Neural cell (in vitro differentiated cells): ENCODE measurements around the gene GZF1. TPM values are rescaled to one million over a fixed set of nuclear protein-coding genes. Genes with fewer than 3 reads are reported as not detected.

ENCODE experiments used
- H2AFZ ChIP-seq: fragments of 200-600, 300-800 bp; sonication (generic), shearing (Covaris generic); 2 replicates; pipeline ENCODE4 v1.6.0; 2014; ENCODE audit warnings: low read depth, mild to moderate bottlenecking, antibody characterized with exemption, low read length, moderate library complexity
- H3F3A ChIP-seq: fragments of 200-600 bp; shearing (Covaris generic); 2 replicates; pipeline ENCODE4 v1.6.1; 2016; ENCODE audit warnings: mild to moderate bottlenecking, moderate library complexity, mixed read lengths, antibody characterized with exemption, low read length; ENCODE audit not compliant: insufficient read depth, poor library complexity, severe bottlenecking
- H3K27ac ChIP-seq: fragments of 200-600, 300-800 bp; sonication (generic), shearing (Covaris generic); 2 replicates; pipeline ENCODE4 v1.5.1; 2014; ENCODE audit warnings: mild to moderate bottlenecking, low read length, moderate library complexity
- H3K27me3 ChIP-seq: fragments of 300-800, 200-600 bp; sonication (generic), shearing (Covaris generic); 2 replicates; pipeline ENCODE4 v1.6.0; 2014; ENCODE audit warnings: mild to moderate bottlenecking, low read depth, low read length, moderate library complexity; ENCODE audit not compliant: insufficient read depth
- H3K36me3 ChIP-seq: fragments of 300-800, 200-600 bp; sonication (generic), shearing (Covaris generic); 2 replicates; pipeline ENCODE4 v1.5.1; 2014; ENCODE audit warnings: mild to moderate bottlenecking, antibody characterized with exemption, low read length, moderate library complexity; ENCODE audit not compliant: insufficient read depth
- H3K4me2 ChIP-seq: fragments of 300-800, 200-600 bp; sonication (generic), shearing (Covaris generic); 2 replicates; pipeline ENCODE4 v1.6.0; 2014; ENCODE audit warnings: mild to moderate bottlenecking, low read length
- H3K4me3 ChIP-seq: fragments of 300-800, 200-600 bp; sonication (generic), shearing (Covaris generic); 2 replicates; pipeline ENCODE4 v1.5.1; 2014; ENCODE audit warnings: mild to moderate bottlenecking, low read length, moderate library complexity
- H3K79me2 ChIP-seq: fragments of 200-600 bp; shearing (Covaris generic); replicated peaks from 2 replicates; pipeline ENCODE4 v1.6.0; 2014; ENCODE audit warnings: mild to moderate bottlenecking, low read length, moderate library complexity; ENCODE audit not compliant: insufficient read depth
- H3K9ac ChIP-seq: fragments of 300-800, 200-600 bp; sonication (generic), shearing (Covaris generic); 2 replicates; pipeline ENCODE4 v1.6.1; 2016; ENCODE audit warnings: mild to moderate bottlenecking, low read length, mixed read lengths
- H3K9me2 ChIP-seq: fragments of 200-600 bp; shearing (Covaris generic); 2 replicates; pipeline ENCODE4 v1.6.1; 2016; ENCODE audit warnings: mild to moderate bottlenecking, low read length, mixed read lengths; ENCODE audit not compliant: insufficient read depth
- H3K9me3 ChIP-seq: fragments of 200-600, 300-800 bp; sonication (generic), shearing (Covaris generic); 2 replicates; pipeline ENCODE4 v1.6.1; 2016; ENCODE audit warnings: mild to moderate bottlenecking, mixed run types, low read length, moderate library complexity, mixed read lengths
- H4K20me1 ChIP-seq: fragments of 200-600 bp; shearing (Covaris generic); 2 replicates; pipeline ENCODE4 v1.6.1; 2016; ENCODE audit warnings: mild to moderate bottlenecking, mixed run types; ENCODE audit not compliant: insufficient read depth
- CTCF ChIP-seq: fragments of 450-650 bp; IDR thresholded peaks from 2 replicates; pipeline ENCODE4 v1.5.1; 2014; ENCODE audit warnings: antibody characterized with exemption, mild to moderate bottlenecking, moderate library complexity; ENCODE audit not compliant: poor library complexity, severe bottlenecking
- EP300 ChIP-seq: fragments of 450-650 bp; conservative IDR thresholded peaks from 2 replicates; pipeline ENCODE4 v1.6.1; 2014; ENCODE audit warnings: antibody characterized with exemption, mild to moderate bottlenecking, moderate library complexity; ENCODE audit not compliant: poor library complexity, severe bottlenecking
- EZH2 ChIP-seq: fragments of 200-600, 300-800 bp; shearing (Covaris generic), sonication (generic); IDR thresholded peaks from 2 replicates; pipeline ENCODE4 v1.6.1; 2014; ENCODE audit warnings: antibody characterized with exemption, low read length, borderline replicate concordance, mild to moderate bottlenecking; ENCODE audit not compliant: insufficient read depth, poor library complexity, severe bottlenecking
- MXI1 ChIP-seq: fragments of 450-650 bp; conservative IDR thresholded peaks from 2 replicates; pipeline ENCODE4 v1.6.1; 2014; ENCODE audit warnings: antibody characterized with exemption, mild to moderate bottlenecking; ENCODE audit not compliant: poor library complexity, severe bottlenecking
- POLR2AphosphoS5 ChIP-seq: IDR thresholded peaks from 2 replicates; pipeline ENCODE4 v1.6.1; 2012
- RAD21 ChIP-seq: fragments of 450-650 bp; conservative IDR thresholded peaks from 2 replicates; pipeline ENCODE4 v1.6.1; 2014; ENCODE audit warnings: antibody characterized with exemption, mild to moderate bottlenecking, moderate library complexity
- REST ChIP-seq: IDR thresholded peaks from 2 replicates; pipeline ENCODE4 v1.6.1; 2012; ENCODE audit warnings: borderline replicate concordance
- SMC3 ChIP-seq: fragments of 450-650 bp; conservative IDR thresholded peaks from 2 replicates; pipeline ENCODE4 v1.6.1; 2014; ENCODE audit warnings: antibody characterized with exemption, mild to moderate bottlenecking, moderate library complexity; ENCODE audit not compliant: poor library complexity
- TAF1 ChIP-seq: IDR thresholded peaks from 2 replicates; pipeline ENCODE4 v1.6.1; 2012; ENCODE audit warnings: low read depth
- polyA plus RNA-seq: library from polyadenylated mRNA; depleted of rRNA; stranded (reverse); fragments of >200 nt; gene quantifications from 2 replicates; pipeline ENCODE4 v1.2.3, GENCODE V29; 2014

Gene GZF1
- polyA plus RNA-seq, 1 donor from 2014 or later: 13.8 TPM

- H3K4me3 ChIP-seq: no peak overlapping the region
- no peak overlapping the region for H3K27ac ChIP-seq
- H3K36me3 ChIP-seq: no peaks in the 10 kb centered on the region
- no peaks in the 10 kb centered on the region for H3K9me2 ChIP-seq
- H3K4me2 ChIP-seq: no peak overlapping the region
- H3K27me3 ChIP-seq: no peaks in the 10 kb centered on the region
- H3K9ac ChIP-seq: no peak overlapping the region
- no peaks in the 10 kb centered on the region for H3K9me3 ChIP-seq
- H2AFZ ChIP-seq: no peak overlapping the region
- H4K20me1 ChIP-seq: no peaks in the 10 kb centered on the region
- TF ChIP-seq POLR2AphosphoS5 (no peak), EZH2 (no peak), REST (no peak), CTCF (no peak), EP300 (no peak), SMC3 (no peak), TAF1 (no peak), MXI1 (no peak), RAD21 (no peak)
- no peaks in the 10 kb centered on the region for H3K79me2 ChIP-seq
- no peaks in the 10 kb centered on the region for H3F3A ChIP-seq
Measured at GRCh38 chr20:23314699-23315098, 47.3 kb upstream of the GZF1 start.

GRCh38 chr20:23315099-23315498 is 46.9 kb upstream of the GZF1 start:
- Histone ChIP-seq H3K9me3 (no peaks in the 10 kb centered on the region), H3K27ac (no peak overlapping the region), H2AFZ (no peak overlapping the region), H3K9ac (no peak overlapping the region), H3K79me2 (no peaks in the 10 kb centered on the region), H3K9me2 (no peaks in the 10 kb centered on the region), H3K4me3 (no peak overlapping the region), H3K4me2 (no peak overlapping the region), H3F3A (no peaks in the 10 kb centered on the region), H3K36me3 (no peaks in the 10 kb centered on the region), H3K27me3 (no peaks in the 10 kb centered on the region), H4K20me1 (no peaks in the 10 kb centered on the region)
- no peak for TF ChIP-seq EP300
- TF ChIP-seq EZH2: no peak
- TF ChIP-seq SMC3: no peak
- no peak for TF ChIP-seq CTCF
- no peak for TF ChIP-seq TAF1
- no peak for TF ChIP-seq RAD21
- TF ChIP-seq REST: no peak
- no peak for TF ChIP-seq POLR2AphosphoS5
- no peak for TF ChIP-seq MXI1
